Jurkat, Clone E6-1 (cell line): ENCODE measurements around the gene SHROOM4.

Experiments
- DNase-seq: peaks from one replicate; pipeline ENCODE4 v3.0.0-alpha.2; 2011; ENCODE audit warnings: low read depth, low spot score
- H3K4me3 ChIP-seq: 2 replicates; pipeline ENCODE4 v1.5.1; 2011; ENCODE audit warnings: mild to moderate bottlenecking, low read length, control low read depth, moderate library complexity

The SHROOM4 gene

GRCh38 chrX:50577326-50577725, 236.7 kb downstream of the SHROOM4 start:
- no peak for DNase-seq
- H3K4me3 ChIP-seq, result no peak overlapping the region

GRCh38 chrX:50567636-50568035, 246.4 kb downstream of the SHROOM4 start:
- no peak overlapping the region for H3K4me3 ChIP-seq
- DNase-seq, result no peak

DNA sequence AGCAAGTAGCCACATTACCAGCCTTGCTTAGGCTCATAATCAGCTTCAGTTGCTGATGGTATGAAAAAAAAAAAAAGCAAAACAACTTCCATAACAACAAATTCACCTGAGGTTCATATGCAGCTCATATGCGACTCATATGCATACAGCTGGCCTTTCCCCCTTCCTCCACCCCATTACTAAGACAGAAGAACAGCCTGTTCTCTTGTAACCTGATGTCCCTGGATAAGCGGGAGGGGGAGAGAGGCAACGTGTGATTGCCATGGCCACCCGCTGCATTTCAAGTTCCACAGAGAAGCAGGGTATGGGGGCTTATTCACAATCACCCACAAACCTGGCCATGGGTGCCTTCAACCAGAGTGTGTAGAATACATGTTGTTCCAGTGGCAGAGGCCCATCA, 248.3 kb downstream of the SHROOM4 start:
- DNase-seq, result no peak
- H3K4me3 ChIP-seq, result no peak overlapping the region
